Measurements from ENCODE around the gene CCDC88B.

The CCDC88B gene

DNA sequence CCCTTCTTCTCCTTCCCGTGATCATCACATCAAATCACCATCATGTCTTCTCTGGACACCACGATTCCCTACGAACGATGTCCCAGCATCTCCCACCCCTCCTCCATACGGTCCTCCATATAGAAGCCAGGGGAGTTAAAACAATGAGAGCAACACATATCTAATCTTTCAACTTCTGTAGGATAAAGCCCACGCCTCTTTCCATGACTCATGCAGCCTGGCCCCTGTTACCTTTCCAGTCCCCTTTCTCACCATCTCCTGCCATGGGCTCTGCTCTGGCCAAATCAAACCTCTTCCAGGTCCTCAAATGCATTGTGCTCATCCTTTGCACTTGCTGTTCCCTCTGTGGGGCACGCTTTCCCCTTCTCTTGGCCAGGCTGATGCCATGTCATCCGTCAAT lies 42.6 kb downstream of the CCDC88B start:
- DNase-seq (ENCODE audit: low spot score): no peak

GRCh38 chr11:64383580-64383979 lies 43.6 kb downstream of the CCDC88B start:
- no peak for DNase-seq (ENCODE audit: low spot score)

DNA sequence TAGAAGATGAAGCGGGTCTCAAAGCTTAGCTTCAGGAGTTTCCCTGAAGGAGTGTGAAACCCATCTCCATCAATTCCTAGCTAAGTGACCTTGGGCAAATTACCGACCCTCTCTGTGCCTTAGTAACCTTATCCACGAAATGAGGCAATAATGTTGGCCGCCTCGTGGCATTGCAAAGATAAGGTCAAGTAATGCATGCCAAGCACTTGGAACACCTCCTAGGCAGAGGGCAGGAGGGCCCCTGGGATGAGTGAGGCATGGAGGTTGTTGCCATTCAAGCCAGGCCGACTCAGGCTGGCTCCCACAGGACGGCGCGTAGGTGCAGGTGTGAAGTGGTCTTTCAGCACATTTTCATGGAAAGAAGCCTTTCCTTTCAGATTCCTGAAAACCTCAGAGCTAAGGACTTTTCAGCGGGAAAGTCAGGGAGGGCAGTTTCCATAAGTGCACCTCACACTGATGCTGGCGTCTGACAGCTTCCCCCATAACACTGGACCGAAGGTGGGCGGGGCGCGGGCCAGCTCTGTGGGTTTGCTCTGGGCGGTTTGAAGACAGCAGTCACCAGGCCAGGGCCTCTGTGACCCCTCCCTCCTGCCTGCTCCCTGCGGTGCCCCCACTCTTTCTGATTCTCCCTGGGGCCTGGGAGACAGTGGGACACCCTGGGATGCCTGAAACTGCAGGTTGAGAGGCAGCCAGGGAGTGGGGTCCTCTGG lies 44.2 kb downstream of the CCDC88B start:
- no peak for DNase-seq (ENCODE audit: low spot score)

GRCh38 chr11:64384981-64385944 lies 45.3 kb downstream of the CCDC88B start:
- DNase-seq (ENCODE audit: low spot score): no peak

- DNase-seq (ENCODE audit: low spot score): no peak
Observed at GRCh38 chr11:64385945-64386704, 46.1 kb downstream of the CCDC88B start.

DNA sequence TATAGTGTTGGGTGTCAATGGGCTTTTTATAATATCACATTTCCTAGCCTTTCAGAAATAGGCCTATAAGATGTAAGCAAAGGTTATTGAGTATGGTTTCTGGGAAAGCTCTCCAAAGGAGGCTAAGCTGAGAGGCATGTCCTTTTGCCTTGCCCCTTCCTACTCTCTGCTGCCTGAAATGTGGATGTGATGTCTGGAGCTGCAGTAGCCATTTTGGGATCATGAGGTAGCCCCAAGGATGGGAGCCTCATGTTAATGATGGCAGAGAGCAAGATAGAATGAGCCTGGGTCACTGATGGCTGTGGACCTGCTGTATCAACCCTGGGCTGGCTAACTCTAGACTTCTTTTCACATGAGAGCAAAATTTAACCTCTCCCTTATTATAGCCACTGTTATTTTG lies 47.9 kb downstream of the CCDC88B start:
- no peak for DNase-seq (ENCODE audit: low spot score)

- no peak for DNase-seq (ENCODE audit: low spot score)
Observed at GRCh38 chr11:64388894-64389293, 48.9 kb downstream of the CCDC88B start.

GRCh38 chr11:64389851-64390250 lies 49.8 kb downstream of the CCDC88B start:
- DNase-seq (ENCODE audit: low spot score): no peak

GRCh38 chr11:64390558-64390957 lies 50.6 kb downstream of the CCDC88B start:
- DNase-seq (ENCODE audit: low spot score): no peak

DNA sequence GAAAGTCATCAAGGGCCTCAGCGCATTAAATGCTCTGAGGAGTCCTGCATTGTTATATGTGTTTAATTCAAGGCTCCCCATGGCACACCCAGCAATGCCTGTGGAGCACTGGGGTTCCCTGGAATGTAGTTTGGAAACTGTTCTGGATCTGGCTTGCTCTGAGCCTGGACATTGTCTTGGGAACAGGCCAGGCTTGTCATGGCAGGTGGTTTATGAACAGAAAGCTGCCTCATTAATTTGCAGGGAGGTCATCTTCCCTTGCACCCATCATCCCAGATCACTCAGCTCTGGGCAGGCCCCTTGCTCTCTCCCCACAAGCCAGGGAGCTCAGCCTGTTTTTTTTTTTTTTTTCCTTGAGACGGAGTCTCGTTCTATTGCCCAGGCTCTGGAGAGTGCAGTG lies 51.8 kb downstream of the CCDC88B start:
- DNase-seq (ENCODE audit: low spot score): no peak

GRCh38 chr11:64395545-64396078 lies 55.6 kb downstream of the CCDC88B start:
- no peak for DNase-seq (ENCODE audit: low spot score)

GRCh38 chr11:64396079-64396591 lies 56.1 kb downstream of the CCDC88B start:
- no peak for DNase-seq (ENCODE audit: low spot score)

- DNase-seq (ENCODE audit: low spot score): no peak
Observed at GRCh38 chr11:64400102-64400501, 60.1 kb downstream of the CCDC88B start.

DNA sequence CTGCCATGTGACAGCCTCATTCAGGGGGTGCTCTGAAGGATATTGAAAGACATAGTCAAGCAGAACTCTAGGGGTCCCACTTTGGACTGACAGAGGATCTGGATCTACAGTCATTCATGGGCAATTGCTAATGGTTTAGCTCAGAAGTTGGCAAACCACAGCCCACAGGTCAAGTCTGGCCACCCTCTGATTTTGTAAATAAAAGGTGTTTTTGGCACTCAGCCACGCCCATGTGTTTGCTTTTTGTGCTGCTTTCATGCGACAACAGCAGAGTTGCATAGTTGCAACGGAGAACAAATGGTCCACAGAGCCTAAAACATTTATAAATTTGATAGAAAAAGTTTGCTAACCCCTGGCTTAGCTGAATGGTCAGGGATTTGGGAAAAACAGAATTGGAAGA lies 60.7 kb downstream of the CCDC88B start:
- DNase-seq (ENCODE audit: low spot score): no peak

GRCh38 chr11:64401775-64402174 lies 61.8 kb downstream of the CCDC88B start:
- DNase-seq (ENCODE audit: low spot score): no peak

DNA sequence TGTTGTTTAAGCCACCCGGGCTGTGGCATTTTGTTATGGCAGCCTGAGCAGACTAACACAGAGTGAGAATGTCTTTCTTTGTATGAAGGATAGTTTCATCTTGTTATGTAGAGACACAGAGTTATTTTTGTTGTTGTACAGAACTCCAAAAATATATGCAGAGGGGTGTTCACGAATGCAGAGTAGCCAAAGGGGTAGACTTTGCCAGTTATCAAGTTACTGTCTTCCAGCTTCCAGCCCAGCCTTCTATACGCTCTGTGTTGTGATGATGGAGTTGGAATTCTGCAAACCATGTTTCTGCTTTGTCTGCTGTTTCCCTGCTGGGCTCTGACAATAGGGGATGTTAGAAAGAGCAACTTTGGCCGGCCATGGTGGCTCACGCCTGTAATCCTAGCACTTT lies 63.1 kb downstream of the CCDC88B start:
- no peak for DNase-seq (ENCODE audit: low spot score)

- DNase-seq (ENCODE audit: low spot score): no peak
Observed at GRCh38 chr11:64406221-64406946, 66.4 kb downstream of the CCDC88B start.
